Stimulated activated CD8-positive, alpha-beta memory T cell treated with anti-CD3 and anti-CD28 coated beads, Interleukin-4, amount 100 ng/mL, for 4 hours (primary cell): ENCODE results near the gene FAM13C.
"Not testable (repeated sequence)": the region's sequence is repeated elsewhere in the genome, so short reads cannot be mapped to it uniquely, and the experiment has no call there.

Experiments
- DNase-seq, 2 donors: peaks; one replicate each; pipeline ENCODE4 v3.0.0-alpha.2; 2020; ENCODE audit warnings: low read depth in 2 of 2, low spot score in 1 of 2

Gene FAM13C

GRCh38 chr10:59237775-59238174 is 124.6 kb downstream of the FAM13C start:
- DNase-seq, result no peak

- no peak for DNase-seq
Measured at GRCh38 chr10:59236064-59236697, 126.2 kb downstream of the FAM13C start.

GRCh38 chr10:59234816-59235429 is 127.4 kb downstream of the FAM13C start:
- DNase-seq, result no peak

- DNase-seq, result no peak
Measured at GRCh38 chr10:59234194-59234593, 128.2 kb downstream of the FAM13C start.

GRCh38 chr10:59229441-59229840 is 132.9 kb downstream of the FAM13C start:
- no peak for DNase-seq

- DNase-seq, result no peak
Measured at GRCh38 chr10:59227136-59227673, 135.1 kb downstream of the FAM13C start.

GRCh38 chr10:59225211-59225610 is 137.1 kb downstream of the FAM13C start:
- DNase-seq, result no peak

GRCh38 chr10:59223597-59223996 is 138.8 kb downstream of the FAM13C start:
- not testable (repeated sequence) for DNase-seq

GRCh38 chr10:59222788-59223187 is 139.6 kb downstream of the FAM13C start:
- no peak for DNase-seq

GRCh38 chr10:59216178-59216869 is 146.0 kb downstream of the FAM13C start:
- DNase-seq, result no peak

- no peak for DNase-seq
Measured at GRCh38 chr10:59214160-59214559, 148.2 kb downstream of the FAM13C start.

GRCh38 chr10:59212301-59212798 is 150.0 kb downstream of the FAM13C start:
- no peak for DNase-seq

- DNase-seq, result no peak
Measured at GRCh38 chr10:59206204-59206720, 156.1 kb downstream of the FAM13C start.
